K562 (cell line): ENCODE measurements around the gene A4GALT. TPM values are rescaled to one million over a fixed set of nuclear protein-coding genes. Genes with fewer than 3 reads are reported as not detected.

Experiments
- ATAC-seq: fragments of 200-7000 bp; cut with Tn5 transposase; 3 replicates; pipeline ENCODE4 v1.9.1; 2020; ENCODE audit warnings: moderate library complexity
- BruUV-seq: library from RNA; stranded (reverse); fragments of 400-500 nt; replicated peaks from 2 replicates; lab custom pipeline; 2021; lab: Mats Ljungman, UMichigan
- CTCF ChIA-PET: fragments of 300-600 bp; formaldehyde crosslinking; extraction: SDS; loops from one replicate; lab custom pipeline; 2021; ENCODE audit warnings: low intra/inter-chr PET ratio; lab: Yijun Ruan, JAX
- POLR2A ChIA-PET: fragments of 300-600, 350-650 bp; sonication (Branson Sonifier 250); formaldehyde crosslinking; extraction: SDS; loops from one replicate; lab custom pipeline; 2021; ENCODE audit warnings: antibody characterized with exemption, inconsistent platforms; lab: Yijun Ruan, JAX
- DNase-seq, 4 experiments: peaks; one replicate each; pipeline versions ENCODE4 v3.0.0 to v3.0.0-alpha.2; 2011 to 2018; ENCODE audit warnings: low spot score in 3 of 4, mixed read lengths in 3 of 4; ENCODE audit errors: extremely low read depth in 1 of 4
- FAIRE-seq: peaks from 2 replicates; lab custom pipeline; 2011; peaks lifted over from hg19 to GRCh38; lab: Jason Lieb, UNC
- H2AFZ ChIP-seq: 2 replicates; pipeline ENCODE4 v1.6.0; 2011; ENCODE audit warnings: low read depth, low read length, control low read depth, inconsistent platforms
- H3K27ac ChIP-seq: fragments of 200-600 bp; 3 replicates; pipeline ENCODE4 v1.8.0; 2011; ENCODE audit warnings: low read depth, mild to moderate bottlenecking, control low read depth, inconsistent platforms, low read length, moderate library complexity, mixed read lengths; ENCODE audit errors: extremely low read depth
- H3K27me3 ChIP-seq, 2 experiments: fragments of 300-600 bp in 1 of 2; 2 replicates in 1 of 2; 3 replicates in 1 of 2; pipeline versions ENCODE4 v1.6.0 to v1.8.0; 2011; ENCODE audit warnings: inconsistent platforms in 2 of 2, low read length in 2 of 2, mild to moderate bottlenecking in 1 of 2, mixed read lengths in 1 of 2, moderate library complexity in 1 of 2; ENCODE audit not compliant: control insufficient read depth in 2 of 2, insufficient read depth in 2 of 2
- H3K36me3 ChIP-seq: fragments of 300-600 bp; 3 replicates; pipeline ENCODE4 v1.8.0; 2011; ENCODE audit warnings: mild to moderate bottlenecking, low read length, inconsistent platforms; ENCODE audit not compliant: control insufficient read depth, insufficient read depth
- H3K4me1 ChIP-seq, 2 experiments: fragments of 200-600 bp in 1 of 2; replicated peaks in 1 of 2; 2 replicates in 1 of 2; 3 replicates in 1 of 2; pipeline versions ENCODE4 v1.5.1 to v1.8.0; 2011; ENCODE audit warnings: inconsistent platforms in 2 of 2, low read length in 2 of 2, mild to moderate bottlenecking in 1 of 2, mixed read lengths in 1 of 2, moderate library complexity in 1 of 2; ENCODE audit not compliant: control insufficient read depth in 2 of 2, insufficient read depth in 2 of 2
- H3K4me2 ChIP-seq: 2 replicates; pipeline ENCODE4 v1.6.1; 2011; ENCODE audit warnings: low read length, control low read depth, inconsistent platforms, mixed read lengths; ENCODE audit not compliant: insufficient read depth
- H3K4me3 ChIP-seq: fragments of 200-600 bp; sonication (generic), shearing (Covaris generic); 2 replicates; pipeline ENCODE4 v1.5.1; 2016; ENCODE audit warnings: control low read depth, inconsistent platforms
- H3K79me2 ChIP-seq: fragments of 200-600 bp; 3 replicates; pipeline ENCODE4 v1.8.0; 2011; ENCODE audit warnings: low read length, inconsistent platforms; ENCODE audit not compliant: control insufficient read depth, insufficient read depth
- H3K9ac ChIP-seq, 2 experiments: 2 replicates each; pipeline versions ENCODE4 v1.6.0 to v1.6.1; 2011; ENCODE audit warnings: low read depth in 2 of 2, low read length in 2 of 2, control low read depth in 1 of 2, inconsistent platforms in 1 of 2, mild to moderate bottlenecking in 1 of 2, mixed read lengths in 1 of 2; ENCODE audit not compliant: insufficient read depth in 1 of 2
- H3K9me1 ChIP-seq: one replicate; pipeline ENCODE4 v1.6.0; 2011; ENCODE audit warnings: inconsistent platforms, mild to moderate bottlenecking, low read length, moderate library complexity; ENCODE audit not compliant: control insufficient read depth, insufficient read depth
- H3K9me3 ChIP-seq: replicated peaks from 2 replicates; pipeline ENCODE4 v1.5.1; 2011; ENCODE audit warnings: low read depth, low read length, inconsistent platforms; ENCODE audit not compliant: control insufficient read depth, insufficient read depth
- H4K20me1 ChIP-seq: replicated peaks from 2 replicates; pipeline ENCODE4 v1.6.1; 2011; ENCODE audit warnings: low read length, inconsistent platforms, mixed read lengths; ENCODE audit not compliant: control insufficient read depth, insufficient read depth
- ARHGAP35 ChIP-seq: fragments of 450-650 bp; IDR thresholded peaks from 2 replicates; pipeline ENCODE4 v1.6.1; 2018; ENCODE audit not compliant: partially characterized antibody
- ARID3B ChIP-seq: fragments of 250-450 bp; sonication (Bioruptor Pico); IDR thresholded peaks from 2 replicates; pipeline ENCODE4 v1.4.0; 2020; ENCODE audit warnings: borderline replicate concordance
- BCL6 ChIP-seq: fragments of 250-450 bp; sonication (Bioruptor Pico); IDR thresholded peaks from 2 replicates; pipeline ENCODE4 v1.4.0; 2020
- BRD4 ChIP-seq: fragments of 200-600 bp; sonication (generic); IDR thresholded peaks from 2 replicates; pipeline ENCODE4 v1.6.1; 2017; ENCODE audit warnings: inconsistent platforms
- C11orf30 ChIP-seq: fragments of 450-650 bp; IDR thresholded peaks from 2 replicates; pipeline ENCODE4 v1.6.1; 2016; ENCODE audit warnings: low read depth, mild to moderate bottlenecking
- ELF2 ChIP-seq: fragments of 250-450 bp; sonication (Bioruptor Pico); IDR thresholded peaks from 2 replicates; pipeline ENCODE4 v1.5.0; 2021; ENCODE audit warnings: mild to moderate bottlenecking
- FUS ChIP-seq: fragments of 200-400 bp; formaldehyde crosslinking; optimal IDR thresholded peaks from 2 replicates; pipeline ENCODE3; 2017; ENCODE audit warnings: low read depth, low read length
- MCM2 ChIP-seq: fragments of 450-650 bp; IDR thresholded peaks from 2 replicates; pipeline ENCODE4 v1.6.1; 2017; ENCODE audit warnings: low read depth, mild to moderate bottlenecking
- POLR2B ChIP-seq: fragments of 450-650 bp; IDR thresholded peaks from 2 replicates; pipeline ENCODE4 v1.6.1; 2018; ENCODE audit warnings: low read depth; ENCODE audit not compliant: partially characterized antibody
- RBM17 ChIP-seq: fragments of 200-400 bp; formaldehyde crosslinking; IDR thresholded peaks from 2 replicates; pipeline ENCODE4 v1.6.1; 2017; ENCODE audit warnings: low read depth, mild to moderate bottlenecking, low read length, borderline replicate concordance
- TAF1 ChIP-seq: IDR thresholded peaks from 2 replicates; pipeline ENCODE4 v1.6.1; 2011; ENCODE audit warnings: mild to moderate bottlenecking, low read length, moderate library complexity; ENCODE audit not compliant: insufficient read depth, control insufficient read depth, severe bottlenecking; ENCODE audit errors: extremely low read depth
- VEZF1 ChIP-seq: fragments of 200-800 bp; sonication (Bioruptor generic); IDR thresholded peaks from 2 replicates; pipeline ENCODE4 v1.6.1; 2017; ENCODE audit warnings: missing genetic modification characterization, missing compliant biosample characterization
- ZNF12 ChIP-seq: sonication (generic); formaldehyde crosslinking; IDR thresholded peaks from 2 replicates; pipeline ENCODE4 v1.4.0; 2020; ENCODE audit warnings: mild to moderate bottlenecking, missing genetic modification reagents
- ZNF239 ChIP-seq: fragments of 250-450 bp; sonication (Bioruptor Pico); IDR thresholded peaks from 2 replicates; pipeline ENCODE4 v1.4.0; 2020; ENCODE audit warnings: mild to moderate bottlenecking
- ZNF586 ChIP-seq: fragments of 450-650 bp; formaldehyde crosslinking; conservative IDR thresholded peaks from 2 replicates; pipeline ENCODE4 v1.4.0; 2020; ENCODE audit warnings: mild to moderate bottlenecking, moderate library complexity
- ZNF668 ChIP-seq: fragments of 250-450 bp; sonication (Bioruptor Pico); IDR thresholded peaks from 2 replicates; pipeline ENCODE4 v1.8.0; 2022; ENCODE audit warnings: mild to moderate bottlenecking, inconsistent platforms
- ZNF780A ChIP-seq: fragments of 250-450 bp; sonication (Bioruptor Pico); IDR thresholded peaks from 2 replicates; pipeline ENCODE4 v1.5.0; 2021; ENCODE audit warnings: mild to moderate bottlenecking
- WGBS: fragments of 100-300 bp; shearing (Covaris generic); methylation state at CpG from one replicate; pipeline ENCODE4 v1.1.6; 2016; ENCODE audit warnings: low coverage, mixed read lengths; ENCODE audit not compliant: insufficient coverage; ENCODE audit errors: missing lambda C conversion rate; 5-methylcytosine and 5-hydroxymethylcytosine counted together
- in situ Hi-C: fragments of 300-500 bp; cut with MboI; formaldehyde crosslinking; loops from 4 replicates; pipeline ENCODE4 v1.15.0; 2018; ENCODE audit warnings: inconsistent platforms, mixed read lengths
- intact Hi-C: fragments of 100-400 bp; cut with micrococcal nuclease; formaldehyde crosslinking; loops from 2 replicates; pipeline ENCODE4 v1.14.2; 2022
- polyA plus RNA-seq, 8 experiments: library from polyadenylated mRNA; depleted of rRNA in 4 of 8; stranded (reverse) in 5 of 8; unstranded in 3 of 8; fragments of >200 nt; fragmentation: Nextera tagmentation in 2 of 8; fragmentation: Illumina TruSeq in 1 of 8; extraction: Ambion mirVana in 2 of 8; extraction: Trizol in 1 of 8; gene quantifications; 2 replicates each; pipeline versions ENCODE4 v1.2.1 to v1.2.3, GENCODE V29; 2011 to 2014; ENCODE audit warnings: inconsistent platforms in 1 of 8, missing spikeins in 1 of 8
- total RNA-seq, 7 experiments: library from RNA; depleted of rRNA in 6 of 7; stranded (reverse); fragments of >200 nt in 6 of 7; fragmentation: Illumina TruSeq in 2 of 7; extraction: Trizol in 2 of 7; gene quantifications; 2 replicates each; pipeline versions ENCODE4 v1.2.1 to v1.2.3, GENCODE V29; 2011 to 2021; ENCODE audit warnings: low replicate concordance in 1 of 7
- TF ChIP-seq, protein P1 (sequence below): fragments of 150-350 bp; conservative IDR thresholded peaks from 2 replicates; pipeline ENCODE4 v1.6.1; 2014; ENCODE audit warnings: low read length

Gene A4GALT
- total and polyA plus RNA-seq, 9 of the 15 experiments (the other 6 are each of a cell fraction or from before 2014, with no cell fraction given), result 0.07 to 0.11 TPM; not detected in 7

DNA sequence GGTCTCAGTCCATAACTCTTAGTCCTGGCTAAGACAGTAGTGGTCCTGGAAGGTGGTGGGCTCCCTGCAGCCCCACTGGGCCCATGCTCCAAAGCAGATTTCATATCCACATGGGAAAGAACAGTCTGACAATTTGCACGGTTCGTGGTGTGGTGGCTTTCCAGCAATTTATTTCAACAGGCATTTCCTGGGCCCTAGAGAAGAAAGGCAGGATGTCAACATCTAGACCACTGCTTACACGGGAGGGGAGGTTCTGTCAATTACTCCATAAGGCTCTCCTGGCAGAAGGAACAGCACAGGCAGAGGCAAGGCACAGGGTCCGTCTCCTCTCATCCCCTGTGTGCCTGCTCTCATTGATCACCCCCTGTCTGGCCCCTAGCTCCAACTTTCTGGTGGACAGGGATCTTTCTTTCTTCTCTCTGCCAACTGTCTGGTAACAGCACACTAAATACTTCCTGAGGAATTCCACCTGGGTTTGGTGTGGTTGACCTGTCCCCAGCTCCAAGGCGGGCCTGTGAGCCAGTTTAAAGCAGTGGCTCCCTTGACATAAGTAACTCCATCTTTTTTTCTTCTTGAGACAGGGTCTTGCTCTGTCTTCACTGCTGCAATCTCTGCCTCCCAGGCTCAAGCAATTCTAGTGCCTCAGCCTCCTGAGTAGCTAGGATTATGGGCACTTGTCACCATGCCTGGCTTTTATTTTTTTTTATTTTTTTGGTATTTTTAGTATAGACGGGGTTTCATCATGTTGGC, 5.1 kb upstream of the A4GALT start:
- POLR2A ChIA-PET, result interaction anchor here (0.7 to 0.8 kb wide), 2 partner anchors 281 to 1031 kb away, joined by 3 to 4 read pairs; no protein-coding TSS in a partner anchor
- H3K79me2 ChIP-seq, result no peaks in the 10 kb centered on the region
- H3K27ac ChIP-seq, result no peak overlapping the region
- no peaks in the 10 kb centered on the region for H4K20me1 ChIP-seq
- H3K9ac ChIP-seq, result no peak overlapping the region
- no peak overlapping the region for H3K4me2 ChIP-seq
- ATAC-seq (no peak), FAIRE-seq (no peak), DNase-seq (no peak)
- TF ChIP-seq MCM2 (no peak), FUS (no peak), ARHGAP35 (no peak), C11orf30 (no peak), ZNF586 (CRISPR knock-in tag) (no peak), TAF1 (no peak), BRD4 (no peak), ZNF12 (CRISPR knock-in tag) (no peak), POLR2B (no peak), VEZF1 (no peak), ZNF239 (CRISPR knock-in tag) (no peak), RBM17 (no peak), ARID3B (CRISPR knock-in tag) (no peak), ELF2 (no peak), BCL6 (CRISPR knock-in tag) (no peak), ZNF668 (no peak), ZNF780A (CRISPR knock-in tag) (no peak)
- TF ChIP-seq, protein P1, sequence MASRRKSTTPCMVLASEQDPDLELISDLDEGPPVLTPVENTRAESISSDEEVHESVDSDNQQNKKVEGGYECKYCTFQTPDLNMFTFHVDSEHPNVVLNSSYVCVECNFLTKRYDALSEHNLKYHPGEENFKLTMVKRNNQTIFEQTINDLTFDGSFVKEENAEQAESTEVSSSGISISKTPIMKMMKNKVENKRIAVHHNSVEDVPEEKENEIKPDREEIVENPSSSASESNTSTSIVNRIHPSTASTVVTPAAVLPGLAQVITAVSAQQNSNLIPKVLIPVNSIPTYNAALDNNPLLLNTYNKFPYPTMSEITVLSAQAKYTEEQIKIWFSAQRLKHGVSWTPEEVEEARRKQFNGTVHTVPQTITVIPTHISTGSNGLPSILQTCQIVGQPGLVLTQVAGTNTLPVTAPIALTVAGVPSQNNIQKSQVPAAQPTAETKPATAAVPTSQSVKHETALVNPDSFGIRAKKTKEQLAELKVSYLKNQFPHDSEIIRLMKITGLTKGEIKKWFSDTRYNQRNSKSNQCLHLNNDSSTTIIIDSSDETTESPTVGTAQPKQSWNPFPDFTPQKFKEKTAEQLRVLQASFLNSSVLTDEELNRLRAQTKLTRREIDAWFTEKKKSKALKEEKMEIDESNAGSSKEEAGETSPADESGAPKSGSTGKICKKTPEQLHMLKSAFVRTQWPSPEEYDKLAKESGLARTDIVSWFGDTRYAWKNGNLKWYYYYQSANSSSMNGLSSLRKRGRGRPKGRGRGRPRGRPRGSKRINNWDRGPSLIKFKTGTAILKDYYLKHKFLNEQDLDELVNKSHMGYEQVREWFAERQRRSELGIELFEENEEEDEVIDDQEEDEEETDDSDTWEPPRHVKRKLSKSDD, result no peak
- intact Hi-C loops, result no loop called here
- H3K4me1 ChIP-seq, result peaks cover 0 to 7% of the 10 kb centered on the region in 2 experiments; a peak in 3 of 5 replicates
- H3K4me3 ChIP-seq, result no peak overlapping the region
- no peaks in the 10 kb centered on the region for H3K9me1 ChIP-seq
- H3K9me3 ChIP-seq, result no peaks in the 10 kb centered on the region
- in situ Hi-C loops, result no loop called here
- CTCF ChIA-PET, result no interaction called here
- BruUV-seq, result no TSS peak
- H3K27me3 ChIP-seq, result peaks cover 9 to 19% of the 10 kb centered on the region in 2 experiments
- H2AFZ ChIP-seq, result no peak overlapping the region
- H3K36me3 ChIP-seq, result no peaks in the 10 kb centered on the region
- 8% methylated on average over 5 of the region's 6 CpGs for WGBS
